Activated T-cell treated with anti-CD3 and anti-CD28 coated beads for 1 hour (primary cell): ENCODE data around the gene PPP1R18.
"Not testable (repeated sequence)": the region's sequence is repeated elsewhere in the genome, so short reads cannot be mapped to it uniquely, and the experiment has no call there.

Experiments
- DNase-seq: peaks from one replicate; pipeline ENCODE4 v3.0.0-alpha.2; 2020; ENCODE audit warnings: low read depth

The PPP1R18 gene

DNA sequence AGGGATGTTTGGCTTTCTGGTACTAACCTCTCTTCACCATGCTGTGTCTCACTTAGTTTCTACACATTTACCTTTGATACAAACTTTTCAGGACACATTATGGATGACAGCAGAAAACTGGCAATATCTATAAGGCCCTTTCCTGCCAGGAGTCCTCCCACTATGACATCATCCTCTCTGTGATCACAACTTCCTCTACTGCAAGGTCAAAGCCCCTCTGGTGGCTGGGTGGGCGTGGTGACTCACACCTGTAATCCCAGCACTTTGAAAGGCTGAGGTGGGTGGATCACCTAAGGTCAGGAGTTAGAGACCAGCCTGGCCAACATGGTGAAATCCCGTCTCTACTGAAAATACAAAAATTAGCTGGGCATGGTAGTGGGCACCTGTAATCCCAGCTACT, 20.1 kb downstream of the PPP1R18 start:
- not testable (repeated sequence) for DNase-seq

DNA sequence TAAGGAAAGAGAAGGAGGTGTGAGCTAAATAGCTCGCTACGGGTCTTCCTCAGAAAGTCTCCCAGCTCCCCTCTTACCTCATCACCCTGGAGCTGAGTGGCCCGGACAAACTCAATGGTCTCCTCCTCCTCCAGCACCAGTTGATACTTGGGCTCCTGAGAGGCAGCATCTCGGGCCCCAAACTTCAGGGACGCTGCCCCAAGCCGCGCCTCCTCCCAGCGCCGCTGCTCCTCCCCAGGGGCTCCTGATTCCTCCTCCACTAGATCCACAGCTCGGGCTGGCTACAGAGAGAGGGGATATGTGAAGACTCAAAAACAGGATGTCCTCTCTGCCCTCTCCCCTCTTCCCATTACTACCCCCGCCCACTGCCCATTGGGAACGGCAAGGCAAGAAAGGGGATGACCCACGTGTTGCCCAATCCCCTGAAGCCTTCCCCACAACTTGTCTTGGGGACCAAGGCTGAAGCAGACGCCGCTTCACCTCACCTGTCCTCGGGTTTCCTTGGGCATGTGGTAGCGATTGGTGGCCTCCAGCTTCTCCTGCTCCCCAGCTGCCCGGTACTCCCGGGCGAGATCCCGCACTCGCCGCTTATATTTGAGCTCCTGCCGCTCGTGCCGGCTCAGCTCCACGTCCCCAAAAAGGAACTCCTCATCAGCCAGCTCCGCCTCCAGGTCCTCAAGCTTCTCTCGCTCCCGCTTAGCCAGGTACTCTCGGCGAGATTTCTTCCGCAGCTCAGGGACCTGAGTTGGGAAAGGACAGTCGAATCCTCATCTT, 21.3 kb downstream of the PPP1R18 start:
- no peak for DNase-seq

DNA sequence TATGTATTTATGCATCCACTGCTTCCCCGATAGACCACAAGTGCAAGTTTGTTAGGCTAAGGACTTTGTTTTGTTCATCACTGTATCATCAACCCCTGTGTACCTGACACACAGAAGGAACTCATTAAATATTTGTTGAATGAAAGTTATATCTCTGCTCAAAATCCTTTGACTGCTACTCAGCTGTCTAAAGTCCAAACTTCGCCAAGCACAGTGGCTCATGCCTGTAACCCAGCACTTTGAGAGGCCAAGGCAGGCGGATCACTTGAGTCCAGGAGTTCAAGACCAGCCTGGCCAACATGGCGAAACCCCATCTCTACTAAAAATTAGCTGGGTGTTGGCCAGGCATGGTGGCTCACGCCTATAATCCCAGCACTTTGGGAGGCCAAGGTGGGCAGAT, 28.5 kb downstream of the PPP1R18 start:
- not testable (repeated sequence) for DNase-seq

DNA sequence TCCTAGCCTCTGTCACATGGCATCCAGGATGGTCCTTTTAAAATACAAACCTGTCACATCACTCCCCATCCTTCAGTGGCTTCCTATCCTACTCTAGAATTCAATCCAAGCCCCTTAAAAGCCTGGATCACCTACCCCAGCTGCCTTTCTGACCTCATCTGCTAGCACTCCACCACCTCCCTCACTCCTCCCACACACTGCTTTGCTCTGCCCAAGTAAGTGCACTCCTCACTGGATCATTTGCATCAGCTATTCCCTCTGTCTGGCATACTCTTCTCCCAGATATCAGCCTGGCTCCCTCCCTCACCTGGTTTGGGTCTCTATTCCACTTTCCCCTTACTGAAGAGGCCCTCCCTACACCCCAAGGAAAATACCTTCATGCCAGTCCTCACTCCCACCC, 29.0 kb downstream of the PPP1R18 start:
- no peak for DNase-seq

DNA sequence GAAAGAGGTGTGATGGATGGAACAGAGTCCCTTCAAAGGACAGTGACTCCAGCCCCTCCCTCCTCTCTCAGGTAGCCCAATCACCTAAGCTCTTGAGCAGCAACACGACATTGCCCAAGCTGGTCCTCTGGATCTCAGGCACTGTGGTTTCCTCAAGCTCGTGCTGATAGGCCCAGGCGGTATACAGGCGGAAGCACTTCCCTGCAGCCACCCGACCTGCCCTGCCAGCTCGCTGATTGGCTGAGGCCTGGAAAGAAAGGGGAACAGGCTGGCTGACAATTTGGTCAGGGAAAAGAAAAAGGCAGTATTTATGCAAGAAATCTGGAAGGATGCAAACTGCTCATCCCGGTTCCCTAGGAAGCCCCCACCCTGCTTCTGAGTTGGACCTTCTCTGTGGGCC, 29.9 kb downstream of the PPP1R18 start:
- DNase-seq: no peak

DNA sequence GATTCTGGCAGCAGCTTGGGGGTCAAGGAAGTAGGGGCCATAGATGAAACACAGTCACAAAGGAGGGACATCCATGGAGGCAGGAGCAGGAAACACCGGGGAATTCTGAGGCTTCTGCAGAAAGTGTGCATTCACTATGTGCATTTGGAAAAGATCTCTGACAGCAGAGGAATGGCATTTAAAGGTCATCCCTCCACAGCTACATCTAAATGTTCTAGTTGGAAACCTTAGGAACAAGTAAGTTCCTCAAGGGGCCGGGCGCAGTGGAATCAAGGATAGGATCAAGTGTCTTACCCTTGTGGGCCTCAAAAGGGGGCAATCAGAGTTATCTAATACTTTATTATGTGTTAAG, 30.7 kb downstream of the PPP1R18 start:
- no peak for DNase-seq

DNA sequence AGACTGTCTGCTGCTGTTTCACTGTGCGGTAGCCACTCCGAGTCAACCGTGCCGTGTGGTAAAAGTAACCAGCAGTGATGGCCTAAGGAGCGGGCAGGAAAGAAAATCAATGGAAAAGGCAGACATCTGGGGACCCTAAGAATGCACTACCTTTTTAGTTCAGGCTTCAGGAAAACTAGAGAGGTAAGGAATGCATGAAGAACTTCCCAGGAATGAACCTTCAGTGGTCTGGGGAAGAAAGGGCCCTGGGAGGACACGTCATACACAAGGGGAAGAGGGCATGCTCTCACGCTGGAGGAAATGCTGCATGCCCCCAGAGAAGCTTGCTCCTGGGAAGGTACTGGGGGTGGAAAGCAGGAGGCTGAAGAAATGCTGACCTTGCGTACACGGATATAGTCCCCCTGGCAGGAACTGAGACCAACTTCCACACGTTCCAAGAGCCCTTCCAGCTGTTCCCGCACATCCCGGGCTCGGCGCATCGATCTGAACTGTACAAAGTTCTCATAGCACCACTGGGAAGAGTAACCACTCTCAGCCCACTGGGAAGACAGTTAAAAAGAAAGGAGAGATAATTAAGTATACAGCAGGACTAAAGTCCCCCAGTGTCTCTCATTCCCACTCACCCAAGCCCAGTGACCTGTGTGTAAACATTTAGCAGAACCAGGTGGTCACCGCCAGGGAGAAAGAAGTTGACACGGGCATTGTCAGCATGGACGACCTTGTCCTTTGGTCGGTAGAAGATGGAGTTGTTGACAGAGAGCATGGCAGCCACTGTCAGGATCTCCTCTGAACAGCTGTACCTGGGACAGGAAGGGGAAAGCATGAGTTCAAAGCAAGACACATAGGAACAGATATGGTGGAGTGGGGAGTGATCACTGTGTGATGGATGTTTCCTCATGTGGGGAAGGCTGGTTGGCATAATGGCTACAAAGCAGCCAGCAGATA, 31.4 kb downstream of the PPP1R18 start:
- no peak for DNase-seq

DNA sequence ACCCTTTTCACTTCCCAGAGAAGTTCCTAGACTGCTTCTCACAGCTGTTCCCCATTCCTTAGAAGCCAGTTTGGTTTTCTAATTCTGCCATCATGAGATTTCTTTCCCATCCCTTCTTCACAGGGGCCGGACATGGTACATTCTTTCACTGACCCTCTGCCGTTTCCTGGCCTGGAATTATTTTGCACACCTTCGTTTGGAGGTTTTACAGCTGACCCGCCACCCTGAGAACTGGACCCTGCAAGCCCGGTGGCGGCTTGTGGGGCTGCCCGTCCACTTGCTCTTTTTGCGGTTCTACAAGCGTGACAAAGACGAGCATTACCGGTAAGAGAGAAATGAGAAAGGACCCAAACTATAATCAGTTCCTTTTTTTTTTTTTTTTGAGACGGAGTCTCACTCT, 35.3 kb downstream of the PPP1R18 start:
- no peak for DNase-seq

DNA sequence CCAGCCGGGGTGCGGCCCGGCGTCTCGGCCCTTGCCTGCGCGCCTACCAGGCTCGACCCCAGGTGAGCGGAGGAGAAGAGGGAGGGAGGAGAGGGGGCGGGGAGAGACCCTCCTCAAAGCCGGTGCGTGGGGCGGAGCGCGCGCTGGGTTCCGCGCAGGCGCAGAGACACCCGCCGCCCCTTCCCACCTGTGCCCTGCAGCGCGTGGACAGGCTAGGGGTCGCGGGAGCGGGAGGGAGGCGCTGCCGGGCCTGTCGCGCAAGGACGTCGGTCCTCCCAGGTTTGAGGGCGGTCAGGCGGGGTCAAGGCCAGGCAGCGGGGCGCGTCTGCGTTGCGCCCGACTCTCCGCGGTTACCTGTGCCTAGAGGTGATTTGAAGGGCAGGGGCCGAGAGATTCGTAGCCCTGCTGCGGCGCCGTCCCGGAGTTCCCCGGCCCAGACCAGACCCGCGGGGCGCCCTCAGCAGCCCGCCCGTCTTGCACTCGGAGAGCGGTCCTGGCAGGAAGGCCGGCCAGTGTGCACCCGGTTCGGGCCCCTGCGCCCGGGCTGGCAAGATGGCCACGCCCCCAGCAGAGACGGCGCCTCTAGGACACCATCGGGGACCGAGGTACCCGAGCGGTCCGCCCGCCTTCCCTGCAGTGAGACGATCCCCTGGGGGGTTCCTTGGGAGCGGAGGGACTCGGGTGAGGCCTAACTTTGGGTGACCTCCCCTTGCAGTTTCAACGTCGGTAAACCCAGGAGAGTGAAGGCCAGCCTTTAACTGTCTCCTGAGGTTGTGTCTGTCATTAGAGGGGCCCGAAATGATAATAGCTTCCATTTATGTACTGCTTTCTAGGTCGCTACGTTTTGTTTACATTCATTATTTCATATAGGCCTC, 39.0 kb downstream of the PPP1R18 start:
- peak; percentile 62 for DNase-seq

DNA sequence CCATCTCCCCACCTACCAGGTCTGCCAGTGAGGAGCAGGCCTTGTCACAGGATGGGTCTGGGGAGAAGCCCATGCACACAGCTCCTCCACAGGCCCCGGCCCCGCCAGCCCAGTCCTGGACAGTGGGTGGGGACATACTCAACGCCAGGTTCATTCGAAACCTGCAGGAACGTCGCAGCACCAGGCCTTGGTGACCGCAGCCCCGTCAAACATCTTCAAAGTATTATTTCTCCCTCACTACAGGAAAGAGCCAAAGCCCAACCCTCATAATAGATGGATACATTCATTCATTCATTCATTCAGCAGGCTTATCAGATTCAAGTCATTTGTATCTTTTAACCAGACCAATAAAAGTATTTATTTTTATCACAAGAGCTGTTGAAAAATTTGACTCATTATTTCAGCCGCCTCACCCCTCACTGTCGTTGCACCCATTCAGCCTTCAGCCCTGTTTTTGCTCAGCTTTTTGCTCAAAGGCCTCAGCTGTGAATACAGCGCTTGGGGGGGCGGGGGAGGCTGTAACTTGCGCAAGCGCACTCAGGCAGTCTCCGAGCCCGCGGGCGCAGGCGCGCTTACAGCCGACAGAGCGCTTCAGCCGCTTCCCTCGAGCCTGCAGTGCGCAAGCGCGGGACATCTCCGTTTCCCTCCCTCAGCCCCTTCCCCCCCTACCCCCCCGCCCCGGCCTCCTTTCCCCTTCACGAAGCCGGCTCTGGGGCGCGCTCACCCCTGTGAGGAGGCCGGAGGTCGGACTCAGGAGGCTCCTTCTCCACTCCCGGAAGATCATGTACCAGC, 39.8 kb downstream of the PPP1R18 start, which contains the start of gene C6orf136:
TSS of gene C6orf136 (plus strand) at position 684 of the 792 bp plus-strand sequence. CDS start at position 783, 99 bp downstream.
- DNase-seq: peak; percentile 90

DNA sequence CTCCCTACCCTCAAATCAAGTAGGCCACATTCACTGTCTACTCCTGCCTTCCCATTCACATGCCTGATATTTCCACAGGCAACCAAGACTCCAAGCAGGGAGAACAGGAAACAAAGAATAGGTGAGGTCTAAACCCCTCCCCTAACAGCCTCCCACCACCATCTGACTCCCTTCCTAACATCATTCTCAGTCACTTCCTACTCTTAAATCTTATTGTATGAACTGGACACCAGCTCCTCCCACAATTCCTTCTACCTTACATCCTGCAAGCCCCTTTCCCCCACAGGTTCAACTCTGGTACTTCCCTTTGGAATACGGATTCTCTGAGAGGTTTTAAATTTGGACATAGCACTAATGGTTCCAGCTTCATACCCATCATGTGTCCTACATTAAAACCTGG, 40.5 kb downstream of the PPP1R18 start:
- no peak for DNase-seq

DNA sequence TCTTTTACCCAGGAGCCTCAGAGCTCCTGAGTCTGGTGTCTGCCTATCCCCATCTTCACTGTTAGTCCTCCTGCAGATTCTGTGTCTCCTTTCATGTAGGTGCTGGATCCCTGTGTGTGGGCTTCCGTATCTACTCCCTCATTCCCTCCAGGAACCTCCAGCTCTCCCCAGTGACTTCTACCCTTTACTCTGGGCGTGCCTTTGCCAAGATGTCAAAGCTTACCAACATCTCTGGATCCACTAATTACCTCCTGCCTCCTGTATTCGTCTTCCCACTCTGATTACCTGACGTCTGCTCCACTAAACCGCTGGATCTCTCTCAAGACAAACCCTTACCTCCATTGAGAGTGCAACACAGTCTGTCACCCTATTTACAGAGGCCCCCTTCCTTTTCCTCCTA, 41.7 kb downstream of the PPP1R18 start:
- no peak for DNase-seq

DNA sequence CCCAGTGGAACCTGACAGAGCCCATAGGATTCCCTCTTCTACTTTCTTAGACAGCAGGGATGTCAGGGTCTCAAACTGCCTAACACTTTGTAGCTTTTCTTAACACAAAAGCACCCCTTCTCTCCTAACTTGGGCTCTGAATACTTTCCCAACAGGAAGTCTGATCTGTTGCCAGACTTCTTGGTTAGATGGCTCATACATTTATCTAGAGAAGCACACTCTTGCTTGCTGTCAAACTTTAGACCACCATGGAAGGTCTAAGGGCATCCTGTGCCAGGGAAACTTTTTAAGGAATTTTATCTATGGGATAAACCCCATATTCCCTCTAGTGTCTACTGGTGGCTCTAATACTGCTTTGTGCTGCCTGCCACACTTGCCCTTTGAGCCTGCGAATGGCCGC, 42.8 kb downstream of the PPP1R18 start:
- no peak for DNase-seq

DNA sequence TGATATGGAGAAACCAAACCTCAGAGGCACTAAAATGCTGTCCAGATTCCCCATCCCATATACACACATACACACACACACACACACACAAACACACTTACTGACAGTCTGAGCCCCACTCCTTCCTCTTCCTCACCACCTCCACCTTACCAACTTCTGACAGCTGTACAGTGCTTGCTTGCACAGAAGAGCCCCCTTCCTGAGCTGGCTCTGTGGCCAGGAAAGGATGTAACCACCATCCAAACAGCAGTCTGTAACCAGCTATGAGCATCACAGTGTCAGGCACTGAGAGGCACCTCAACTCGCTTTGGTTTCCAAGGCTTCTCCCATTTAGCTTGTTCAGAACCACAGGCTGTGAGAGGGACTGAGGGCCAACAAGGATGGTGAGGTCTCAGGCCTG, 45.4 kb downstream of the PPP1R18 start:
- no peak for DNase-seq

DNA sequence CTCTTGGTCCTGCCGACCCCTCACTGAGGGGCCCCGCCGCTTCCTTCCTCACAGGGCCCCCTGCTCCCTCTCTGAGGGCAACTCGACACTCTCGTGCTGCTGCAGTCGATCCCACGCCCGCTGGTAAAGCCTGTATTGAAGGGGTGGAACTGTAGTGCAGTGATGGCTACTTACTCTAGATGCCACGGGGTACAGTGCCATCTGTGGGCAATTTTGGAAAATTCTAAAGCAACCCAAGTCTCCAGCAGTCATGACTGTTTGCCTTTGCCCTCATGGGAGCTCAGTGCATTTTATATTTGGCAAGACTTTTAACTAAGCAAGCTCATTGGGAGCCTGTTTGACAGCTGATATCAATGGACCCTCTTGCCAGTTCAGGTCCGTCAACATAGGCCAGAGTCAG, 46.0 kb downstream of the PPP1R18 start:
- DNase-seq: no peak

DNA sequence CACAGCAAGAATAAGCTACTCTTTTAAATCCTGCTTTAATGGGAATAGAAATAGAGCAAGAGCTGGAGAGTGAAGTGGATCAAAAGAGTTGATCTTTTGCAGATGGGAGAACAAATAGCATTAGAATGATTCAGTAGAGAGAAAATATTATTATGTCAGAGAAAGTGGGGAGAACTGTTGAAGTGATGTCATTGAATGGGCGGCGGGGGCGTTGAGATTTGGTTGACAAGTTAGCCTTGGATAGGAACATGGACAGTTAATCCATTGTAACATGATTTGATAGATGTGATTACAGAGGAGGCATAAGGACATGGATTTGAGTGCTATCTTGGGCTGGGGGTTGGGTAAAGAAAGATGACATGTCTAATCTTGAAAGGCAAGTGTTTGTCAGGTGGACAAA, 50.6 kb downstream of the PPP1R18 start:
- DNase-seq: no peak

DNA sequence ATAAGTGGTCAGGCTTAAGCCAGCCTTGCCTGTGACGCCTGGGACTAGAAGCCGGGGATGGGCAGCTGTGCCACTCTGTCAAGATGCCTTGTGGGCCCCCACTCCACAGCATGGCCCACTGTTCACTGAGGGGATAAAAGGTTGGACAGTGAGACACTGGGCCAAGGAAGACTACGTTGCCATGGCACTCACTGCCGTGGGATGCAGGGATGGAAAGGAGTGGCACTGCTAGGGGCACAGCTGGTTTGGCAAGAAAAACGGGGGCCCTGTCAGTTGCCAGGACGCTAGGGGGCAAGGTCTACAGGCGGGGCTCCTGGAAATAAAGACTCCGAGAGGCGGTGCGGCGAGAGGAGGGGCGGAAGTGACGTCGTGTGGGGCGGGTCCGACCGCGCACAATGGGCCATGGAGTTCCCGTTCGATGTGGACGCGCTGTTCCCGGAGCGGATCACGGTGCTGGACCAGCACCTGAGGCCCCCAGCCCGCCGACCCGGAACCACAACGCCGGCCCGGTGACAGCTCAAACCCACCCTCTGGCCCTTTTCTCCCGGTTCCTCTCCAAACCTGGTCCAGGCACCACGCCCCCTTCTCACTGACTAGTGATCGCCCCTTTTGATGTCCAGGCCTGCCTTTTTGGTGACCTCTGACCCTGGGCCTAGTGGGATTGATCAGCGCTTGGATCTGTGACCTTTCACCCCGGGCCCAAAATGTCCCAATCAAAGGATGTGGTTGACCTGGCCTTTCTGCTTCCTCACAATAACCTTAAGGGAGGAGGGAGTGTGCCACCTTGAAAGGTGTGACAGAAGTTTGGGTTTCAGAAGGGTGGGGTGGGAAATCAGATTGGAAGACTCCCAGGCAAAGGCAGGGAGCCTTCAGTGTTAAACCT, 59.7 kb downstream of the PPP1R18 start, which contains the start of gene ATAT1:
TSS of gene ATAT1 (plus strand) at position 391 of the 883 bp plus-strand sequence.
- DNase-seq: peak; percentile 82
